C1 segment of cervical spinal cord (tissue), 14 donors: Measurements from ENCODE around the gene PRR33.

Source experiments
- DNase-seq, 14 donors: peaks; one replicate each; lab custom pipeline; 2025; lab: John Stamatoyannopoulos, UW

PRR33 gene

GRCh38 chr11:1848640-1849430 is 42.9 kb downstream of the PRR33 start:
- DNase-seq = no peak

- DNase-seq = no peak
Measured at GRCh38 chr11:1847926-1848639, 43.6 kb downstream of the PRR33 start.

GRCh38 chr11:1847006-1847735 is 44.5 kb downstream of the PRR33 start:
- no peak for DNase-seq

GRCh38 chr11:1846453-1846932 is 45.2 kb downstream of the PRR33 start:
- DNase-seq = no peak

GRCh38 chr11:1845561-1846452 is 45.9 kb downstream of the PRR33 start:
- DNase-seq = no peak

- DNase-seq = no peak
Measured at GRCh38 chr11:1845095-1845429, 46.6 kb downstream of the PRR33 start.

- DNase-seq = no peak
Measured at GRCh38 chr11:1844221-1845094, 47.2 kb downstream of the PRR33 start.

- DNase-seq = no peak
Measured at GRCh38 chr11:1843796-1844195, 47.9 kb downstream of the PRR33 start.

- DNase-seq = no peak
Measured at GRCh38 chr11:1843098-1843473, 48.6 kb downstream of the PRR33 start.

GRCh38 chr11:1842149-1843097 is 49.3 kb downstream of the PRR33 start:
- DNase-seq = no peak

- DNase-seq = no peak
Measured at GRCh38 chr11:1841511-1842148, 50.1 kb downstream of the PRR33 start.

GRCh38 chr11:1840780-1841480 is 50.8 kb downstream of the PRR33 start:
- no peak for DNase-seq

GRCh38 chr11:1839924-1840779 is 51.5 kb downstream of the PRR33 start:
- peak in 8 of 14 donors; percentile 27 to 56 (median 41) for DNase-seq

GRCh38 chr11:1839204-1839923 is 52.3 kb downstream of the PRR33 start:
- DNase-seq = no peak

GRCh38 chr11:1838426-1839144 is 53.1 kb downstream of the PRR33 start, which contains the start of gene TNNI2:
Gene TNNI2, plus strand, starts transcription at chr11:1838981. Its CDS starts 716 bp downstream, at chr11:1839697.
- no peak for DNase-seq
